WTC11 (cell line): ENCODE measurements around the gene CELF1. TPM values are rescaled to one million over a fixed set of nuclear protein-coding genes. Genes with fewer than 3 reads are reported as not detected.

Experiments
- ATAC-seq: fragments of 200-7000 bp; cut with Tn5 transposase; 2 replicates; pipeline ENCODE4 v1.10.0; 2021; ENCODE audit warnings: mild to moderate bottlenecking, moderate library complexity
- CTCF ChIA-PET: fragments of 300-600 bp; sonication (Branson Sonifier 250); formaldehyde crosslinking; loops from one replicate; lab custom pipeline; 2021; ENCODE audit warnings: antibody characterized with exemption; lab: Charles Lee
- POLR2A ChIA-PET: fragments of 350-600 bp; sonication (Branson Sonifier 250); formaldehyde crosslinking; loops from one replicate; lab custom pipeline; 2021; ENCODE audit warnings: antibody characterized with exemption; lab: Charles Lee
- DNase-seq: peaks from one replicate; pipeline ENCODE4 v3.0.0; 2021; ENCODE audit warnings: low spot score
- H3K27ac Mint-ChIP-seq: 2 replicates; pipeline ENCODE4 v1.8.0; 2021; ENCODE audit warnings: mixed read lengths
- H3K27me3 Mint-ChIP-seq: 2 replicates; pipeline ENCODE4 v1.8.0; 2021; ENCODE audit warnings: low read depth, mild to moderate bottlenecking, moderate library complexity, mixed read lengths
- H3K36me3 Mint-ChIP-seq: 2 replicates; pipeline ENCODE4 v1.8.0; 2021; ENCODE audit warnings: mixed read lengths
- H3K4me1 Mint-ChIP-seq: 2 replicates; pipeline ENCODE4 v1.8.0; 2022; ENCODE audit warnings: mixed read lengths
- H3K4me3 Mint-ChIP-seq: 2 replicates; pipeline ENCODE4 v1.8.0; 2021; ENCODE audit warnings: mild to moderate bottlenecking, moderate library complexity, mixed read lengths
- H3K9me3 Mint-ChIP-seq: 2 replicates; pipeline ENCODE4 v1.8.0; 2021; ENCODE audit warnings: mixed read lengths
- ESRRA ChIP-seq: sonication (generic); formaldehyde crosslinking; IDR thresholded peaks from 2 replicates; pipeline ENCODE4 v1.8.1; 2022; ENCODE audit warnings: mild to moderate bottlenecking, missing genetic modification reagents, borderline replicate concordance
- HMGA2 ChIP-seq: fragments of 250-450 bp; sonication (Bioruptor Pico); IDR thresholded peaks from 2 replicates; pipeline ENCODE4 v1.4.0; 2021; ENCODE audit warnings: mild to moderate bottlenecking, moderate library complexity
- IRF2 ChIP-seq: sonication (generic); formaldehyde crosslinking; IDR thresholded peaks from 2 replicates; pipeline ENCODE4 v1.8.0; 2022; ENCODE audit warnings: low read depth, missing genetic modification reagents, borderline replicate concordance
- KAT7 ChIP-seq: sonication (generic); formaldehyde crosslinking; IDR thresholded peaks from 2 replicates; pipeline ENCODE4 v1.8.1; 2023; ENCODE audit warnings: missing genetic modification reagents, mild to moderate bottlenecking, borderline replicate concordance
- NFE2L1 ChIP-seq: sonication (generic); formaldehyde crosslinking; IDR thresholded peaks from 2 replicates; pipeline ENCODE4 v1.8.1; 2023; ENCODE audit warnings: missing genetic modification reagents
- NR2C2 ChIP-seq: sonication (generic); formaldehyde crosslinking; IDR thresholded peaks from 2 replicates; pipeline ENCODE4 v1.8.0; 2022; ENCODE audit warnings: mild to moderate bottlenecking, missing genetic modification reagents
- TP53 ChIP-seq: sonication (generic); formaldehyde crosslinking; IDR thresholded peaks from 2 replicates; pipeline ENCODE4 v1.8.1; 2023; ENCODE audit warnings: mild to moderate bottlenecking, missing genetic modification reagents
- ZNF232 ChIP-seq: sonication (generic); formaldehyde crosslinking; IDR thresholded peaks from 2 replicates; pipeline ENCODE4 v1.8.0; 2022; ENCODE audit warnings: mild to moderate bottlenecking, missing genetic modification reagents
- ZNF317 ChIP-seq: sonication (generic); formaldehyde crosslinking; IDR thresholded peaks from 2 replicates; pipeline ENCODE4 v1.8.1; 2023; ENCODE audit warnings: low read depth, mild to moderate bottlenecking, moderate library complexity, missing genetic modification reagents, borderline replicate concordance
- total RNA-seq: library from RNA; stranded (reverse); gene quantifications from 3 replicates; pipeline ENCODE4 v1.2.3, GENCODE V29; 2021
- TF ChIP-seq, protein P1 (sequence below): sonication (generic); formaldehyde crosslinking; IDR thresholded peaks from 2 replicates; pipeline ENCODE4 v1.8.1; 2023; ENCODE audit warnings: mild to moderate bottlenecking, missing genetic modification reagents, borderline replicate concordance
- TF ChIP-seq, protein P2 (sequence below): fragments of 250-450 bp; sonication (Bioruptor Pico); IDR thresholded peaks from 2 replicates; pipeline ENCODE4 v2.1.2; 2022; ENCODE audit warnings: mild to moderate bottlenecking, moderate library complexity
- TF ChIP-seq, protein P3 (sequence below): sonication (generic); formaldehyde crosslinking; IDR thresholded peaks from 2 replicates; pipeline ENCODE4 v1.8.0; 2022; ENCODE audit warnings: mild to moderate bottlenecking, missing genetic modification reagents
- TF ChIP-seq, protein P4 (sequence below): fragments of 200-600 bp; IDR thresholded peaks from 2 replicates; pipeline ENCODE4 v1.8.0; 2022; ENCODE audit warnings: antibody characterized with exemption
- TF ChIP-seq, protein P5 (sequence below): sonication (generic); formaldehyde crosslinking; IDR thresholded peaks from 2 replicates; pipeline ENCODE4 v1.8.0; 2023; ENCODE audit warnings: mild to moderate bottlenecking, missing genetic modification reagents
- TF ChIP-seq, protein P6 (sequence below): fragments of 250-450 bp; sonication (Bioruptor Pico); IDR thresholded peaks from 2 replicates; pipeline ENCODE4 v1.9.0; 2021; ENCODE audit warnings: mild to moderate bottlenecking
- TF ChIP-seq, protein P7 (sequence below): fragments of 250-450 bp; sonication (Bioruptor Pico); IDR thresholded peaks from 2 replicates; pipeline ENCODE4 v1.9.0; 2021; ENCODE audit warnings: moderate library complexity, mild to moderate bottlenecking, inconsistent platforms, borderline replicate concordance
- TF ChIP-seq, protein P8 (sequence below): sonication (generic); formaldehyde crosslinking; IDR thresholded peaks from 2 replicates; pipeline ENCODE4 v1.8.1; 2023; ENCODE audit warnings: mild to moderate bottlenecking, missing genetic modification reagents, moderate library complexity

The CELF1 gene
- total RNA-seq, 1 experiment from 2014 or later: 177 TPM

DNA sequence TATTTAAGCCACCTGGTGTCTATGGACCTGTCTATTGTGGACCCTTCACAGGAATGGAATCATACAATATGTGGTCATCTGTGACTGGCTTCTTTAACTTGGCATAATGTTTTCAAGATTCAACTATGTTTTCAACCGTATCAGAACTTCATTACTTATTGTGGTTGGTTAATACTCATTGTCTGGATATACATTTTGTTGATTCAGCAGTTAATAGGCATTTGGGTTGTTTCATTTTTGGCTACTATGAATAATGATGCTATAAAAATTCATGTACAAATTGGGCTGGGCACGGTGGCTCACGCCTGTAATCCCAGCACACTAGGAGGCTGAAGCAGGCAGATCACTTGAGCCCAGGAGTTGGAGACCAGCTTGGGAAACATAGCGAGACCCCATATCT is 101.5 kb downstream of the CELF1 start (continued):
- TF ChIP-seq, protein P1, sequence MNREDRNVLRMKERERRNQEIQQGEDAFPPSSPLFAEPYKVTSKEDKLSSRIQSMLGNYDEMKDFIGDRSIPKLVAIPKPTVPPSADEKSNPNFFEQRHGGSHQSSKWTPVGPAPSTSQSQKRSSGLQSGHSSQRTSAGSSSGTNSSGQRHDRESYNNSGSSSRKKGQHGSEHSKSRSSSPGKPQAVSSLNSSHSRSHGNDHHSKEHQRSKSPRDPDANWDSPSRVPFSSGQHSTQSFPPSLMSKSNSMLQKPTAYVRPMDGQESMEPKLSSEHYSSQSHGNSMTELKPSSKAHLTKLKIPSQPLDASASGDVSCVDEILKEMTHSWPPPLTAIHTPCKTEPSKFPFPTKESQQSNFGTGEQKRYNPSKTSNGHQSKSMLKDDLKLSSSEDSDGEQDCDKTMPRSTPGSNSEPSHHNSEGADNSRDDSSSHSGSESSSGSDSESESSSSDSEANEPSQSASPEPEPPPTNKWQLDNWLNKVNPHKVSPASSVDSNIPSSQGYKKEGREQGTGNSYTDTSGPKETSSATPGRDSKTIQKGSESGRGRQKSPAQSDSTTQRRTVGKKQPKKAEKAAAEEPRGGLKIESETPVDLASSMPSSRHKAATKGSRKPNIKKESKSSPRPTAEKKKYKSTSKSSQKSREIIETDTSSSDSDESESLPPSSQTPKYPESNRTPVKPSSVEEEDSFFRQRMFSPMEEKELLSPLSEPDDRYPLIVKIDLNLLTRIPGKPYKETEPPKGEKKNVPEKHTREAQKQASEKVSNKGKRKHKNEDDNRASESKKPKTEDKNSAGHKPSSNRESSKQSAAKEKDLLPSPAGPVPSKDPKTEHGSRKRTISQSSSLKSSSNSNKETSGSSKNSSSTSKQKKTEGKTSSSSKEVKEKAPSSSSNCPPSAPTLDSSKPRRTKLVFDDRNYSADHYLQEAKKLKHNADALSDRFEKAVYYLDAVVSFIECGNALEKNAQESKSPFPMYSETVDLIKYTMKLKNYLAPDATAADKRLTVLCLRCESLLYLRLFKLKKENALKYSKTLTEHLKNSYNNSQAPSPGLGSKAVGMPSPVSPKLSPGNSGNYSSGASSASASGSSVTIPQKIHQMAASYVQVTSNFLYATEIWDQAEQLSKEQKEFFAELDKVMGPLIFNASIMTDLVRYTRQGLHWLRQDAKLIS: no peak
- TF ChIP-seq, protein P2, sequence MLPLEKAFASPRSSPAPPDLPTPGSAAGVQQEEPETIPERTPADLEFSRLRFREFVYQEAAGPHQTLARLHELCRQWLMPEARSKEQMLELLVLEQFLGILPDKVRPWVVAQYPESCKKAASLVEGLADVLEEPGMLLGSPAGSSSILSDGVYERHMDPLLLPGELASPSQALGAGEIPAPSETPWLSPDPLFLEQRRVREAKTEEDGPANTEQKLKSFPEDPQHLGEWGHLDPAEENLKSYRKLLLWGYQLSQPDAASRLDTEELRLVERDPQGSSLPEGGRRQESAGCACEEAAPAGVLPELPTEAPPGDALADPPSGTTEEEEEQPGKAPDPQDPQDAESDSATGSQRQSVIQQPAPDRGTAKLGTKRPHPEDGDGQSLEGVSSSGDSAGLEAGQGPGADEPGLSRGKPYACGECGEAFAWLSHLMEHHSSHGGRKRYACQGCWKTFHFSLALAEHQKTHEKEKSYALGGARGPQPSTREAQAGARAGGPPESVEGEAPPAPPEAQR (CRISPR knock-in tag): no peak
- TF ChIP-seq, protein P3, sequence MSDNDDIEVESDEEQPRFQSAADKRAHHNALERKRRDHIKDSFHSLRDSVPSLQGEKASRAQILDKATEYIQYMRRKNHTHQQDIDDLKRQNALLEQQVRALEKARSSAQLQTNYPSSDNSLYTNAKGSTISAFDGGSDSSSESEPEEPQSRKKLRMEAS (CRISPR knock-in tag): no peak
- TF ChIP-seq, all 79 proteins: peak for 0

DNA sequence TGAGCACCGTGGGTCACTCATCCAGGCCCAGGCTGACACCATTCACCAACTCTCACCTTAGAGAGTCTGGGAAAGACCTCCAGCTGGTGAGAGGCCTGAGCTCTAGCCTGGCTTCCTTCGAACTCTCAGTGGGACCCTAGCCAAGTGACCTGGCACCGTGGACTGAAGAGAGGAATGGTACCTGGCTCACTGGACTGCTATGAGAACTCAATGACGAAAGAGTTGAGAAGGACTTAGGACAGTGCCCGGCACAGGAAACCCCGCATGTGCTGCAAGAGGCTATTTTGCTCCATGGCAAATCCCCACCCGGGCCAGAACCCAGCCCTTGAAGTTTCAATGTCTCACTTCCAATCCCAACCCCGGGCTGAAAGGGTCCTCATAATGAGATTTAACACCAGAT is 103.4 kb downstream of the CELF1 start:
- H3K9me3 Mint-ChIP-seq: no peaks in the 10 kb centered on the region
- ChIA-PET CTCF (interaction anchor here (0.6 to 1.1 kb wide), 2 partner anchors 37 to 76 kb away, joined by 4 read pairs; no protein-coding TSS in a partner anchor), POLR2A (no interaction called here)
- no peak for DNase-seq
- ATAC-seq: no peak
- no peak for TF ChIP-seq NFE2L1 (CRISPR knock-in tag)
- TF ChIP-seq, protein P4, sequence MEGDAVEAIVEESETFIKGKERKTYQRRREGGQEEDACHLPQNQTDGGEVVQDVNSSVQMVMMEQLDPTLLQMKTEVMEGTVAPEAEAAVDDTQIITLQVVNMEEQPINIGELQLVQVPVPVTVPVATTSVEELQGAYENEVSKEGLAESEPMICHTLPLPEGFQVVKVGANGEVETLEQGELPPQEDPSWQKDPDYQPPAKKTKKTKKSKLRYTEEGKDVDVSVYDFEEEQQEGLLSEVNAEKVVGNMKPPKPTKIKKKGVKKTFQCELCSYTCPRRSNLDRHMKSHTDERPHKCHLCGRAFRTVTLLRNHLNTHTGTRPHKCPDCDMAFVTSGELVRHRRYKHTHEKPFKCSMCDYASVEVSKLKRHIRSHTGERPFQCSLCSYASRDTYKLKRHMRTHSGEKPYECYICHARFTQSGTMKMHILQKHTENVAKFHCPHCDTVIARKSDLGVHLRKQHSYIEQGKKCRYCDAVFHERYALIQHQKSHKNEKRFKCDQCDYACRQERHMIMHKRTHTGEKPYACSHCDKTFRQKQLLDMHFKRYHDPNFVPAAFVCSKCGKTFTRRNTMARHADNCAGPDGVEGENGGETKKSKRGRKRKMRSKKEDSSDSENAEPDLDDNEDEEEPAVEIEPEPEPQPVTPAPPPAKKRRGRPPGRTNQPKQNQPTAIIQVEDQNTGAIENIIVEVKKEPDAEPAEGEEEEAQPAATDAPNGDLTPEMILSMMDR: no peak
- H3K36me3 Mint-ChIP-seq: no peaks in the 10 kb centered on the region
- H3K27me3 Mint-ChIP-seq: no peaks in the 10 kb centered on the region
- no peaks in the 10 kb centered on the region for H3K4me1 Mint-ChIP-seq
- no peak overlapping the region for H3K4me3 Mint-ChIP-seq
- no peak overlapping the region; the same call in 1 of the 2 replicates for H3K27ac Mint-ChIP-seq

DNA sequence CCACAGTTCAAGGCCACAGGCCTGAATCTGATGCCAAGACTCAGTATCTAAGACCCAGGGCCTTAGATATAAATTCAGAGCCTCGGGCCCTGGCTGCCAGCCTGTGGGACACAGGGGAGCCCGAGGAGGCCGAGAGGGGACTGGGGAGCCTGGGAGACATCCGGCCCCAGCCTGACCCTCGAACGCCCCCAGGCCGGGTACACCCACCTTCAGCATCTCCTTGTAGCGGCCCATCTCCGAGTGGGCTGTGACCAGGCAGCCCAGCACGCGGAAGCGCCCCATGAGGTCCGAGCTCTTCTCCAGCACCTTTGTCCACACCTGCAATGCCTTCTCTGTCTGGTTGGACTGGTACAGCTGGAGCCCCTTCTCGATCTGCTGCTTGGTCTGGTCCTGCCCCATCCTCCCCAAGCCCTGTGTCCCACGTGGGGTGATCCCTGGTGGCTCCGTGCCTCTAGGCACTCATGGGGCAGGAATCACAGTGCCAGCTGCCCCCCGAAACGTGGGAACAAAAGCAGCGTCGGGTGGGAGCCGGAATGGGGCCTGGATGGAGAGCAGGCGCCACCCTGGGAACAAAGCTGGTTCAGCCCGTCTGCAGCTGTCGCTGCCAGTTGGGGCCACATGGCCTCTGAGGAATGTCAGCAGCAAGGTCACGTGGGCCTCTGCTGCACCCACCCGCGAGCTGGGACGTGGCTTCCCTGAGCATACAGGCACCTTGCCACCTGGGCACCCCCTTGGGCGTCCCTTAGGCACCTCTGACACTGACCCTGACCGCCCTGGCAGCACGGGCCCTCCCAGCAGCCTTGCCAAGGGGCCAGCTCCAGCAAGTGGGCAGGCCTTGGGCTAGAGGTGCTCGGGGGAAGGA is 104.1 kb downstream of the CELF1 start, which contains the start of gene RAPSN:
RAPSN (minus strand) TSS at position 571 of the 862 bp plus-strand sequence; CDS start at position 399, 172 bp downstream.
- no peak for DNase-seq
- Mint-ChIP-seq H3K27ac (peak within 1 kb of the TSS; percentile 62; the same call in 1 of the 2 replicates), H3K36me3 (no peaks in the 10 kb centered on the region), H3K4me3 (no peak within 1 kb of the TSS), H3K27me3 (no peaks in the 10 kb centered on the region), H3K4me1 (no peaks in the 10 kb centered on the region), H3K9me3 (no peaks in the 10 kb centered on the region)
- ChIA-PET CTCF (interaction anchor here (0.6 to 1.1 kb wide), 2 partner anchors 37 to 77 kb away, joined by 4 read pairs; no protein-coding TSS in a partner anchor), POLR2A (no interaction called here)
- ATAC-seq: peak; percentile 27; the same call in 1 of the 2 replicates
- TF ChIP-seq HMGA2 (no peak), NFE2L1 (CRISPR knock-in tag) (no peak), KAT7 (CRISPR knock-in tag) (no peak), NR2C2 (no peak), IRF2 (CRISPR knock-in tag) (no peak), ZNF317 (no peak), ESRRA (CRISPR knock-in tag) (no peak), TP53 (CRISPR knock-in tag) (no peak), ZNF232 (CRISPR knock-in tag) (no peak)
- TF ChIP-seq, protein P5, sequence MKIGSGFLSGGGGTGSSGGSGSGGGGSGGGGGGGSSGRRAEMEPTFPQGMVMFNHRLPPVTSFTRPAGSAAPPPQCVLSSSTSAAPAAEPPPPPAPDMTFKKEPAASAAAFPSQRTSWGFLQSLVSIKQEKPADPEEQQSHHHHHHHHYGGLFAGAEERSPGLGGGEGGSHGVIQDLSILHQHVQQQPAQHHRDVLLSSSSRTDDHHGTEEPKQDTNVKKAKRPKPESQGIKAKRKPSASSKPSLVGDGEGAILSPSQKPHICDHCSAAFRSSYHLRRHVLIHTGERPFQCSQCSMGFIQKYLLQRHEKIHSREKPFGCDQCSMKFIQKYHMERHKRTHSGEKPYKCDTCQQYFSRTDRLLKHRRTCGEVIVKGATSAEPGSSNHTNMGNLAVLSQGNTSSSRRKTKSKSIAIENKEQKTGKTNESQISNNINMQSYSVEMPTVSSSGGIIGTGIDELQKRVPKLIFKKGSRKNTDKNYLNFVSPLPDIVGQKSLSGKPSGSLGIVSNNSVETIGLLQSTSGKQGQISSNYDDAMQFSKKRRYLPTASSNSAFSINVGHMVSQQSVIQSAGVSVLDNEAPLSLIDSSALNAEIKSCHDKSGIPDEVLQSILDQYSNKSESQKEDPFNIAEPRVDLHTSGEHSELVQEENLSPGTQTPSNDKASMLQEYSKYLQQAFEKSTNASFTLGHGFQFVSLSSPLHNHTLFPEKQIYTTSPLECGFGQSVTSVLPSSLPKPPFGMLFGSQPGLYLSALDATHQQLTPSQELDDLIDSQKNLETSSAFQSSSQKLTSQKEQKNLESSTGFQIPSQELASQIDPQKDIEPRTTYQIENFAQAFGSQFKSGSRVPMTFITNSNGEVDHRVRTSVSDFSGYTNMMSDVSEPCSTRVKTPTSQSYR (CRISPR knock-in tag): no peak
- TF ChIP-seq, protein P6, sequence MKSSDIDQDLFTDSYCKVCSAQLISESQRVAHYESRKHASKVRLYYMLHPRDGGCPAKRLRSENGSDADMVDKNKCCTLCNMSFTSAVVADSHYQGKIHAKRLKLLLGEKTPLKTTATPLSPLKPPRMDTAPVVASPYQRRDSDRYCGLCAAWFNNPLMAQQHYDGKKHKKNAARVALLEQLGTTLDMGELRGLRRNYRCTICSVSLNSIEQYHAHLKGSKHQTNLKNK (CRISPR knock-in tag): no peak
- TF ChIP-seq, protein P7, sequence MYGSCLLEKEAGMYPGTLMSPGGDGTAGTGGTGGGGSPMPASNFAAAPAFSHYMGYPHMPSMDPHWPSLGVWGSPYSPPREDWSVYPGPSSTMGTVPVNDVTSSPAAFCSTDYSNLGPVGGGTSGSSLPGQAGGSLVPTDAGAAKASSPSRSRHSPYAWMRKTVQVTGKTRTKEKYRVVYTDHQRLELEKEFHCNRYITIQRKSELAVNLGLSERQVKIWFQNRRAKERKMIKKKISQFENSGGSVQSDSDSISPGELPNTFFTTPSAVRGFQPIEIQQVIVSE (CRISPR knock-in tag): no peak
- TF ChIP-seq, protein P8, sequence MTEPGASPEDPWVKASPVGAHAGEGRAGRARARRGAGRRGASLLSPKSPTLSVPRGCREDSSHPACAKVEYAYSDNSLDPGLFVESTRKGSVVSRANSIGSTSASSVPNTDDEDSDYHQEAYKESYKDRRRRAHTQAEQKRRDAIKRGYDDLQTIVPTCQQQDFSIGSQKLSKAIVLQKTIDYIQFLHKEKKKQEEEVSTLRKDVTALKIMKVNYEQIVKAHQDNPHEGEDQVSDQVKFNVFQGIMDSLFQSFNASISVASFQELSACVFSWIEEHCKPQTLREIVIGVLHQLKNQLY (CRISPR knock-in tag): no peak
- TF ChIP-seq, protein P3 (CRISPR knock-in tag): 0 out of 2 replicates have a peak, but pooled peaks have one; percentile 17
